ENCODE results near the gene CRB3. TPM values are rescaled to one million over a fixed set of nuclear protein-coding genes. Genes with fewer than 3 reads are reported as not detected.

CRB3 gene
- total RNA-seq, 1 donor from 2014 or later = 4.9 TPM

GRCh38 chr19:6460099-6460884 lies 3.8 kb upstream of the CRB3 start:
- peaks cover 21% of the 10 kb centered on the region for H3K4me1 ChIP-seq

GRCh38 chr19:6465006-6465405 lies 935 bp downstream of the CRB3 start:
- Histone ChIP-seq H3K4me3 (peak overlapping the region in 1 of 2 donors; percentile 44), H3K27ac (no peak overlapping the region), H3K36me3 (no peaks in the 10 kb centered on the region), H3K9me3 (no peaks in the 10 kb centered on the region), H3K4me1 (peaks cover 4% of the 10 kb centered on the region), H3K27me3 (no peaks in the 10 kb centered on the region)
- TF ChIP-seq CTCF (IDR thresholded peaks at IDR 0.05) (no peak), POLR2A (IDR thresholded peaks at IDR 0.05) (no peak), POLR2AphosphoS5 (IDR thresholded peaks at IDR 0.05; ENCODE audit: insufficient read depth in 1 of 2, low read depth in 1 of 2) (no peak)
- DNase-seq (ENCODE audit: extremely low spot score in 2 of 2) = no peak
- intact Hi-C loops (cut with DNase I) = no loop called here

More at GRCh38 chr19:6460099-6460884, 3.8 kb upstream of the CRB3 start:
- DNase-seq (ENCODE audit: extremely low spot score in 2 of 2) = peak in 1 of 2 donors; percentile 90
- Histone ChIP-seq H3K27ac (peak overlapping the region; percentile 68), H3K27me3 (no peaks in the 10 kb centered on the region), H3K4me3 (peak overlapping the region; percentile 77 to 94), H3K9me3 (no peaks in the 10 kb centered on the region), H3K36me3 (peaks cover 0 to 10% of the 10 kb centered on the region in 2 donors)
- intact Hi-C loops (cut with DNase I) = no loop called here
- TF ChIP-seq CTCF (IDR thresholded peaks at IDR 0.05) = peak in 2 of 3 experiments; percentile 28 to 66
- TF ChIP-seq POLR2A (IDR thresholded peaks at IDR 0.05) = no peak
- peak; percentile 71 to 83 for TF ChIP-seq POLR2AphosphoS5 (IDR thresholded peaks at IDR 0.05; ENCODE audit: insufficient read depth in 1 of 2, low read depth in 1 of 2)

DNA sequence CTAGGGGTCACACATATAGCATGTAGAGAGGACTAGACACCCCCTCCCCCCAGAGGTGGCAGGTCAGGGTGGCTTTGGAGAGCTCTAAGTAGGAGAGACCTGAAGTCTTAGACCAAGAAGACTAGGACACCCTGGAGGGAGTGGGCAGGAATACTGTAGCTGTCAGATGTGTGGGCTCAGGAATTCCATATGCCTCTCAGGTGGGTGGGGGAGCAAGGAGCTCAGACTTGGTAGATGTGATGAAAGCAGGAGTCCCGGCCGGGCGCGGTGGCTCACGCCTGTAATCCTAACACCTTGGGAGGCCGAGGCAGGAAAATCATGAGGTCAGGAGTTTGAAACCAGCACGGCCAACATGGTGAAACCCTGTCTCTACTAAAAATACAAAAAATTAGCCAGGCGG lies 1.6 kb downstream of the CRB3 start:
- intact Hi-C loops (cut with DNase I) = no loop called here
- DNase-seq (ENCODE audit: extremely low spot score in 2 of 2) = no peak
- TF ChIP-seq POLR2AphosphoS5 (IDR thresholded peaks at IDR 0.05; ENCODE audit: insufficient read depth in 1 of 2, low read depth in 1 of 2) = no peak
- TF ChIP-seq CTCF (IDR thresholded peaks at IDR 0.05) = no peak
- TF ChIP-seq POLR2A (IDR thresholded peaks at IDR 0.05) = no peak
- H3K36me3 ChIP-seq = no peaks in the 10 kb centered on the region
- no peaks in the 10 kb centered on the region for H3K9me3 ChIP-seq
- peaks cover 2% of the 10 kb centered on the region for H3K4me1 ChIP-seq
- no peaks in the 10 kb centered on the region for H3K27me3 ChIP-seq
- no peak overlapping the region for H3K27ac ChIP-seq
- no peak overlapping the region for H3K4me3 ChIP-seq

- Histone ChIP-seq H3K4me1 (no peaks in the 10 kb centered on the region), H3K27ac (no peak overlapping the region), H3K36me3 (no peaks in the 10 kb centered on the region), H3K4me3 (no peak overlapping the region), H3K9me3 (no peaks in the 10 kb centered on the region), H3K27me3 (no peaks in the 10 kb centered on the region)
- intact Hi-C loops (cut with DNase I) = no loop called here
- DNase-seq (ENCODE audit: extremely low spot score in 2 of 2) = no peak
- TF ChIP-seq POLR2A (IDR thresholded peaks at IDR 0.05) (no peak), CTCF (IDR thresholded peaks at IDR 0.05) (no peak), POLR2AphosphoS5 (IDR thresholded peaks at IDR 0.05; ENCODE audit: insufficient read depth in 1 of 2, low read depth in 1 of 2) (no peak)
Observed at GRCh38 chr19:6466526-6467248, 2.6 kb downstream of the CRB3 start.

Measured in vagina (tissue), 2 donors.